Activated CD8-positive, alpha-beta T cell treated with anti-CD3 and anti-CD28 coated beads for 36 hours (primary cell): ENCODE data around the gene NEURL3. TPM values are rescaled to one million over a fixed set of nuclear protein-coding genes. Genes with fewer than 3 reads are reported as not detected.

ENCODE experiments used
- ATAC-seq: fragments of 200-7000 bp; cut with Tn5 transposase; one replicate; pipeline ENCODE4 v1.10.0; 2021; ENCODE audit warnings: mild to moderate bottlenecking, moderate library complexity
- CTCF ChIA-PET: fragments of 350-600 bp; sonication (Branson Sonifier 250); formaldehyde crosslinking; loops from one replicate; lab custom pipeline; 2021; ENCODE audit warnings: antibody characterized with exemption; lab: Charles Lee
- POLR2A ChIA-PET: fragments of 350-600 bp; sonication (Branson Sonifier 250); formaldehyde crosslinking; loops from one replicate; lab custom pipeline; 2021; ENCODE audit warnings: antibody characterized with exemption; lab: Charles Lee
- DNase-seq: peaks from one replicate; pipeline ENCODE4 v3.0.0-alpha.2; 2020
- H3K27ac Mint-ChIP-seq: one replicate; pipeline ENCODE4 v1.8.0; 2021; ENCODE audit warnings: mild to moderate bottlenecking, mixed read lengths
- H3K27me3 Mint-ChIP-seq: one replicate; pipeline ENCODE4 v1.8.0; 2021; ENCODE audit warnings: mixed read lengths
- H3K36me3 Mint-ChIP-seq: one replicate; pipeline ENCODE4 v1.8.0; 2021; ENCODE audit warnings: low read depth, mixed read lengths
- H3K4me1 Mint-ChIP-seq: one replicate; pipeline ENCODE4 v1.8.0; 2021; ENCODE audit warnings: low read depth, mixed read lengths
- H3K4me3 Mint-ChIP-seq: one replicate; pipeline ENCODE4 v1.8.0; 2021; ENCODE audit warnings: mild to moderate bottlenecking, moderate library complexity, mixed read lengths
- H3K9me3 Mint-ChIP-seq: one replicate; pipeline ENCODE4 v1.8.0; 2021; ENCODE audit warnings: mixed read lengths
- intact Hi-C: fragments of 100-400 bp; cut with micrococcal nuclease; formaldehyde crosslinking; loops from one replicate; pipeline ENCODE4 v1.10.0; 2022
- total RNA-seq, 2 experiments: library from RNA; stranded (reverse); gene quantifications; one replicate each; pipeline ENCODE4 v1.2.3, GENCODE V29; 2021
- TF ChIP-seq, protein P1 (sequence below): fragments of 200-600 bp; IDR thresholded peaks from one replicate; pipeline ENCODE4 v1.8.0; 2022; ENCODE audit warnings: antibody characterized with exemption, mild to moderate bottlenecking

Gene NEURL3
- total RNA-seq, 2 experiments from 2014 or later = 0.25 TPM; not detected in 1

GRCh38 chr2:96552315-96553175 is 47.4 kb upstream of the NEURL3 start:
- DNase-seq (no peak), ATAC-seq (no peak)
- H3K4me1 Mint-ChIP-seq = peaks cover 28% of the 10 kb centered on the region
- H3K27ac Mint-ChIP-seq = no peak overlapping the region
- ChIA-PET POLR2A (interaction anchor here (0.6 to 21.9 kb wide), 5 partner anchors 8 to 301 kb away, joined by 3 to 438 read pairs (median 3); partner anchors contain the start of gene ARID5A), CTCF (interaction anchor here (0.7 to 5.0 kb wide), 7 partner anchors 9 to 146 kb away, joined by 3 to 46 read pairs (median 4); no protein-coding TSS in a partner anchor)
- peaks cover 7% of the 10 kb centered on the region for H3K9me3 Mint-ChIP-seq
- intact Hi-C loops = loop anchor here (5.0 kb wide), 1 partner anchor 145 kb away; no protein-coding TSS in a partner anchor
- H3K4me3 Mint-ChIP-seq = no peak overlapping the region
- H3K27me3 Mint-ChIP-seq = no peaks in the 10 kb centered on the region
- TF ChIP-seq, protein P1, sequence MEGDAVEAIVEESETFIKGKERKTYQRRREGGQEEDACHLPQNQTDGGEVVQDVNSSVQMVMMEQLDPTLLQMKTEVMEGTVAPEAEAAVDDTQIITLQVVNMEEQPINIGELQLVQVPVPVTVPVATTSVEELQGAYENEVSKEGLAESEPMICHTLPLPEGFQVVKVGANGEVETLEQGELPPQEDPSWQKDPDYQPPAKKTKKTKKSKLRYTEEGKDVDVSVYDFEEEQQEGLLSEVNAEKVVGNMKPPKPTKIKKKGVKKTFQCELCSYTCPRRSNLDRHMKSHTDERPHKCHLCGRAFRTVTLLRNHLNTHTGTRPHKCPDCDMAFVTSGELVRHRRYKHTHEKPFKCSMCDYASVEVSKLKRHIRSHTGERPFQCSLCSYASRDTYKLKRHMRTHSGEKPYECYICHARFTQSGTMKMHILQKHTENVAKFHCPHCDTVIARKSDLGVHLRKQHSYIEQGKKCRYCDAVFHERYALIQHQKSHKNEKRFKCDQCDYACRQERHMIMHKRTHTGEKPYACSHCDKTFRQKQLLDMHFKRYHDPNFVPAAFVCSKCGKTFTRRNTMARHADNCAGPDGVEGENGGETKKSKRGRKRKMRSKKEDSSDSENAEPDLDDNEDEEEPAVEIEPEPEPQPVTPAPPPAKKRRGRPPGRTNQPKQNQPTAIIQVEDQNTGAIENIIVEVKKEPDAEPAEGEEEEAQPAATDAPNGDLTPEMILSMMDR = no peak
- H3K36me3 Mint-ChIP-seq = peaks cover 20% of the 10 kb centered on the region

- Mint-ChIP-seq H3K27me3 (no peaks in the 10 kb centered on the region), H3K36me3 (peaks cover 26% of the 10 kb centered on the region), H3K4me3 (no peak overlapping the region), H3K9me3 (peaks cover under 1% of the 10 kb centered on the region), H3K4me1 (peaks cover 28% of the 10 kb centered on the region), H3K27ac (no peak overlapping the region)
- ATAC-seq (no peak), DNase-seq (no peak)
- TF ChIP-seq, protein P1 = no peak
- CTCF ChIA-PET = interaction anchor here (0.7 to 5.0 kb wide), 5 partner anchors 10 to 145 kb away, joined by 3 to 46 read pairs (median 4); no protein-coding TSS in a partner anchor
- intact Hi-C loops = loop anchor here (5.0 kb wide), 1 partner anchor 144 kb away; no protein-coding TSS in a partner anchor
- POLR2A ChIA-PET = interaction anchor here (0.6 to 21.9 kb wide), 2 partner anchors 20 to 302 kb away, joined by 3 to 438 read pairs; partner anchors contain the start of gene ARID5A
Measured at GRCh38 chr2:96551605-96552314, 46.6 kb upstream of the NEURL3 start.

DNA sequence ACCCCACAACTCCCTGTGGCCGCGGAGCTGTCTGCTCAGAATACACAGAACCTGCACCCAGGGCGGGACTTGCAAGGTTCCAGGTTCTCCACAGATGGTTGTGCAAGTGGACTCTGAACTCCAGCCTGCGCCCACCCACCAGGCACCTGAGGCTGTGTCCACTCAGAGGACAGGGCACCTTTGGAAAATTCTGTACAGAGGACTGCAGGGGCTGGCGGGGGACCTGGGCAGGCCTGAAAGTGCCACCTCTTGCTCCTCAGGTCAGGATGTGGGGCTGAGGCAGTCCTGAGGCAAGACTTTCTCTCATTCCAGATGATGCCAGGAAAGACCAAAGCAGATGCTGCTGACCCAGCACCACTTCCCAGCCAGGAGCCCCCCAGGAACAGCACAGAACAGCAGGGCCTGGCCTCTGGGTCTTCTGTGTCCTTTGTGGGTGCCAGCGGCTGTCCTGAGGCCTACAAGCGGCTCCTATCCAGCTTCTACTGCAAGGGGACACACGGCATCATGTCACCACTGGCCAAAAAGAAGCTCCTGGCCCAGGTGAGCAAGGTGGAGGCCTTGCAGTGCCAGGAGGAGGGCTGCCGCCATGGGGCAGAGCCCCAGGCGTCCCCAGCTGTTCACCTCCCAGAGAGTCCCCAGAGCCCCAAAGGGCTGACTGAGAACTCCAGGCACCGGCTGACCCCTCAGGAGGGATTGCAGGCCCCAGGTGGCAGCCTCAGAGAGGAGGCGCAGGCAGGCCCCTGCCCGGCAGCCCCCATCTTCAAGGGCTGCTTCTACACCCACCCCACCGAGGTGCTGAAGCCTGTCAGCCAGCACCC is 45.8 kb upstream of the NEURL3 start:
- H3K36me3 Mint-ChIP-seq = peaks cover 34% of the 10 kb centered on the region
- DNase-seq (no peak), ATAC-seq (no peak)
- intact Hi-C loops = loop anchor here (5.0 kb wide), 1 partner anchor 144 kb away; no protein-coding TSS in a partner anchor
- TF ChIP-seq, protein P1 = no peak
- H3K27me3 Mint-ChIP-seq = no peaks in the 10 kb centered on the region
- H3K9me3 Mint-ChIP-seq = no peaks in the 10 kb centered on the region
- H3K4me1 Mint-ChIP-seq = peaks cover 33% of the 10 kb centered on the region
- H3K4me3 Mint-ChIP-seq = no peak overlapping the region
- ChIA-PET CTCF (interaction anchor here (4.4 kb wide), 1 partner anchor 12 kb away, joined by 17 read pairs; no protein-coding TSS in a partner anchor), POLR2A (interaction anchor here (21.9 kb wide), 1 partner anchor 19 kb away, joined by 438 read pairs; the partner anchor contains the start of gene ARID5A)
- H3K27ac Mint-ChIP-seq = no peak overlapping the region

- H3K4me3 Mint-ChIP-seq = no peak overlapping the region
- TF ChIP-seq, protein P1 = no peak
- peaks cover 40% of the 10 kb centered on the region for H3K36me3 Mint-ChIP-seq
- no peaks in the 10 kb centered on the region for H3K27me3 Mint-ChIP-seq
- no peak for ATAC-seq
- no peak for DNase-seq
- intact Hi-C loops = loop anchor here (5.0 kb wide), 1 partner anchor 143 kb away; no protein-coding TSS in a partner anchor
- CTCF ChIA-PET = interaction anchor here (4.4 kb wide), 1 partner anchor 11 kb away, joined by 17 read pairs; no protein-coding TSS in a partner anchor
- H3K9me3 Mint-ChIP-seq = no peaks in the 10 kb centered on the region
- H3K27ac Mint-ChIP-seq = no peak overlapping the region
- POLR2A ChIA-PET = interaction anchor here (21.9 kb wide), 1 partner anchor 18 kb away, joined by 438 read pairs; the partner anchor contains the start of gene ARID5A
- peaks cover 39% of the 10 kb centered on the region for H3K4me1 Mint-ChIP-seq
Measured at GRCh38 chr2:96549967-96550786, 45.0 kb upstream of the NEURL3 start.
